VCaP (cell line): ENCODE results near the gene FUT6.
"Not testable (repeated sequence)": the region's sequence is repeated elsewhere in the genome, so short reads cannot be mapped to it uniquely, and the experiment has no call there.

Experiments
- H3K27ac ChIP-seq: fragments of 450-650 bp; 2 replicates; pipeline ENCODE4 v1.5.1; 2017
- CTCF ChIP-seq: fragments of 450-650 bp; conservative IDR thresholded peaks from 2 replicates; pipeline ENCODE4 v1.5.1; 2017; ENCODE audit warnings: mild to moderate bottlenecking, moderate library complexity

Gene FUT6

GRCh38 chr19:5850189-5850588 is 10.7 kb upstream of the FUT6 start:
- no peak overlapping the region for H3K27ac ChIP-seq
- no peak for TF ChIP-seq CTCF

- H3K27ac ChIP-seq, result not testable (repeated sequence)
Measured at GRCh38 chr19:5848621-5849020, 9.1 kb upstream of the FUT6 start.

- not testable (repeated sequence) for H3K27ac ChIP-seq
Measured at GRCh38 chr19:5847846-5848245, 8.3 kb upstream of the FUT6 start.

- no peak for TF ChIP-seq CTCF
- no peak overlapping the region for H3K27ac ChIP-seq
Measured at GRCh38 chr19:5844456-5845433, 5.2 kb upstream of the FUT6 start.

GRCh38 chr19:5843295-5843927 is 3.9 kb upstream of the FUT6 start:
- no peak for TF ChIP-seq CTCF
- no peak overlapping the region for H3K27ac ChIP-seq

GRCh38 chr19:5841735-5842111 is 2.2 kb upstream of the FUT6 start:
- H3K27ac ChIP-seq, result not testable (repeated sequence)

GRCh38 chr19:5838353-5839064 is 993 bp downstream of the FUT6 start:
- TF ChIP-seq CTCF, result no peak
- H3K27ac ChIP-seq, result no peak overlapping the region

GRCh38 chr19:5837761-5838352 is 1.6 kb downstream of the FUT6 start:
- H3K27ac ChIP-seq, result no peak overlapping the region

More at GRCh38 chr19:5837761-5838352, 1.6 kb downstream of the FUT6 start:
- no peak for TF ChIP-seq CTCF
